ENCODE measurements around the gene RHD.
"Not testable (repeated sequence)": the region's sequence is repeated elsewhere in the genome, so short reads cannot be mapped to it uniquely, and the experiment has no call there.

RHD gene

GRCh38 chr1:25272238-25272637 is at the start of gene RHD:
Gene RHD, plus strand, starts transcription at chr1:25272509. Its CDS starts 39 bp downstream, at chr1:25272548.
- DNase-seq (ENCODE audit: low read depth): not testable (repeated sequence)

GRCh38 chr1:25222606-25223005 is 49.7 kb upstream of the RHD start:
- no peak for DNase-seq (ENCODE audit: low read depth)

GRCh38 chr1:25223471-25223870 is 48.8 kb upstream of the RHD start:
- no peak for DNase-seq (ENCODE audit: low read depth)

GRCh38 chr1:25232027-25232865 is 40.1 kb upstream of the RHD start, which contains the start of gene SYF2:
Gene SYF2, minus strand, starts transcription at chr1:25232502. Its CDS starts 35 bp downstream, at chr1:25232467.
- peak; percentile 80 for DNase-seq (ENCODE audit: low read depth)

- peak; percentile 45 for DNase-seq (ENCODE audit: low read depth)
Measured at GRCh38 chr1:25232866-25233784, 39.2 kb upstream of the RHD start.

- not testable (repeated sequence) for DNase-seq (ENCODE audit: low read depth)
Measured at GRCh38 chr1:25235411-25235810, 36.9 kb upstream of the RHD start.

GRCh38 chr1:25236261-25236660 is 36.0 kb upstream of the RHD start:
- DNase-seq (ENCODE audit: low read depth): not testable (repeated sequence)

GRCh38 chr1:25238046-25238445 is 34.3 kb upstream of the RHD start:
- no peak for DNase-seq (ENCODE audit: low read depth)

GRCh38 chr1:25239681-25240541 is 32.4 kb upstream of the RHD start:
- DNase-seq (ENCODE audit: low read depth): peak; percentile 64

- no peak for DNase-seq (ENCODE audit: low read depth)
Measured at GRCh38 chr1:25243907-25244306, 28.4 kb upstream of the RHD start.

GRCh38 chr1:25245393-25245792 is 26.9 kb upstream of the RHD start:
- no peak for DNase-seq (ENCODE audit: low read depth)

GRCh38 chr1:25245809-25246599 is 26.3 kb upstream of the RHD start:
- no peak for DNase-seq (ENCODE audit: low read depth)

GRCh38 chr1:25246600-25247023 is 25.7 kb upstream of the RHD start:
- no peak for DNase-seq (ENCODE audit: low read depth)

- peak; percentile 100 for DNase-seq (ENCODE audit: low read depth)
Measured at GRCh38 chr1:25247024-25247828, 25.1 kb upstream of the RHD start, which contains the start of gene RSRP1. Gene RSRP1, minus strand, starts transcription at chr1:25247454. Its CDS starts 491 bp downstream, at chr1:25246963.

- no peak for DNase-seq (ENCODE audit: low read depth)
Measured at GRCh38 chr1:25247829-25248754, 24.2 kb upstream of the RHD start.

- DNase-seq (ENCODE audit: low read depth): no peak
Measured at GRCh38 chr1:25253911-25254310, 18.4 kb upstream of the RHD start.

GRCh38 chr1:25255706-25256577 is 16.4 kb upstream of the RHD start:
- no peak for DNase-seq (ENCODE audit: low read depth)

- DNase-seq (ENCODE audit: low read depth): no peak
Measured at GRCh38 chr1:25256578-25256965, 15.7 kb upstream of the RHD start.
